HL-60 (cell line): ENCODE results near the gene RORC.

Experiments used
- DNase-seq, 2 experiments: peaks; one replicate each; pipeline ENCODE4 v3.0.0-alpha.2; 2010 to 2020; ENCODE audit warnings: low read depth in 1 of 2, low spot score in 1 of 2
- H3K27ac ChIP-seq: fragments of 250-450 bp; sonication (Bioruptor Pico); replicated peaks from 2 replicates; pipeline ENCODE4 v1.5.1; 2020; ENCODE audit warnings: mild to moderate bottlenecking, moderate library complexity
- H3K27me3 ChIP-seq: fragments of 250-450 bp; sonication (Bioruptor Pico); 2 replicates; pipeline ENCODE4 v1.5.1; 2021; ENCODE audit warnings: mild to moderate bottlenecking, moderate library complexity; ENCODE audit not compliant: insufficient read depth, poor library complexity, severe bottlenecking
- H3K4me3 ChIP-seq: replicated peaks from 2 replicates; pipeline ENCODE4 v1.5.1; 2011; ENCODE audit warnings: mild to moderate bottlenecking, control low read depth, low read length; ENCODE audit not compliant: insufficient read depth
- GABPA ChIP-seq: IDR thresholded peaks from 2 replicates; pipeline ENCODE4 v1.6.1; 2012; ENCODE audit warnings: low read depth
- POLR2AphosphoS5 ChIP-seq: IDR thresholded peaks from 2 replicates; pipeline ENCODE4 v1.6.1; 2012; ENCODE audit warnings: low read depth
- SPI1 ChIP-seq: IDR thresholded peaks from 2 replicates; pipeline ENCODE4 v1.6.1; 2012; ENCODE audit warnings: low read depth, mild to moderate bottlenecking, borderline replicate concordance
- TF ChIP-seq, protein P1 (sequence below): IDR thresholded peaks from 2 replicates; pipeline ENCODE4 v1.6.1; 2012; ENCODE audit warnings: low read depth; ENCODE audit not compliant: insufficient replicate concordance
- TF ChIP-seq, protein P2 (sequence below): IDR thresholded peaks from one replicate; pipeline ENCODE4 v1.5.1; 2011; ENCODE audit warnings: low read length, control low read depth, inconsistent platforms; ENCODE audit not compliant: insufficient read depth

The RORC gene

DNA sequence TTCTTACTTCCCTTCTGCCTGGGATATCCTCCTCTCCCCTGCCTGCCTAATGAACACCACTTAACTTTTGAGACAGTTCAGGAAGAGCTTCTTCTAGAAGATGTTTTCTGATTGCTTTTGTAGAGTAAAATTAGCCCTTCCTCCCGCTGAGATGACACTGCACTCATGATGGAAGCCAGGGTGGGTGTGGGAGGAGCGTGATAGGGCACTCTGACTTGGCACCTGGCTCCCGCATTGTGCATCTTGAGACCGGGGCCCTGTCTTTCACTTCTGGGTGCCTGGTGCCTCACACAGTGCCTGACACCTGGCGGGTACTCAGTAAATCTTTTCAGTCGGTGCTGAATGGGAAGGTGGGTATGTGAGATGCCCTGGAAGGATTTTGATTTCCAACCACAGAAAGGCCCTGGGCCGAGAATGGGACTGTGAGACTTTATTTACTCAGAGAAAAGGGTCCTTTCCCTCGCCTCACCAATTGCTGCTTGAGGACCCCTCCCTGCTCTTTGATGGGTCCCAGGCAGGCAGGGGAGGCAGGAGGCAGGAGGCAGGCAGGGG lies 15.2 kb upstream of the RORC start:
- H3K27me3 ChIP-seq, result peaks cover 10% of the 10 kb centered on the region
- DNase-seq, result no peak
- no peak overlapping the region for H3K27ac ChIP-seq
- H3K4me3 ChIP-seq, result no peak overlapping the region
- TF ChIP-seq POLR2AphosphoS5 (no peak), GABPA (no peak), SPI1 (no peak)
- TF ChIP-seq, protein P1, sequence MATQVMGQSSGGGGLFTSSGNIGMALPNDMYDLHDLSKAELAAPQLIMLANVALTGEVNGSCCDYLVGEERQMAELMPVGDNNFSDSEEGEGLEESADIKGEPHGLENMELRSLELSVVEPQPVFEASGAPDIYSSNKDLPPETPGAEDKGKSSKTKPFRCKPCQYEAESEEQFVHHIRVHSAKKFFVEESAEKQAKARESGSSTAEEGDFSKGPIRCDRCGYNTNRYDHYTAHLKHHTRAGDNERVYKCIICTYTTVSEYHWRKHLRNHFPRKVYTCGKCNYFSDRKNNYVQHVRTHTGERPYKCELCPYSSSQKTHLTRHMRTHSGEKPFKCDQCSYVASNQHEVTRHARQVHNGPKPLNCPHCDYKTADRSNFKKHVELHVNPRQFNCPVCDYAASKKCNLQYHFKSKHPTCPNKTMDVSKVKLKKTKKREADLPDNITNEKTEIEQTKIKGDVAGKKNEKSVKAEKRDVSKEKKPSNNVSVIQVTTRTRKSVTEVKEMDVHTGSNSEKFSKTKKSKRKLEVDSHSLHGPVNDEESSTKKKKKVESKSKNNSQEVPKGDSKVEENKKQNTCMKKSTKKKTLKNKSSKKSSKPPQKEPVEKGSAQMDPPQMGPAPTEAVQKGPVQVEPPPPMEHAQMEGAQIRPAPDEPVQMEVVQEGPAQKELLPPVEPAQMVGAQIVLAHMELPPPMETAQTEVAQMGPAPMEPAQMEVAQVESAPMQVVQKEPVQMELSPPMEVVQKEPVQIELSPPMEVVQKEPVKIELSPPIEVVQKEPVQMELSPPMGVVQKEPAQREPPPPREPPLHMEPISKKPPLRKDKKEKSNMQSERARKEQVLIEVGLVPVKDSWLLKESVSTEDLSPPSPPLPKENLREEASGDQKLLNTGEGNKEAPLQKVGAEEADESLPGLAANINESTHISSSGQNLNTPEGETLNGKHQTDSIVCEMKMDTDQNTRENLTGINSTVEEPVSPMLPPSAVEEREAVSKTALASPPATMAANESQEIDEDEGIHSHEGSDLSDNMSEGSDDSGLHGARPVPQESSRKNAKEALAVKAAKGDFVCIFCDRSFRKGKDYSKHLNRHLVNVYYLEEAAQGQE, result no peak
- TF ChIP-seq, protein P2, sequence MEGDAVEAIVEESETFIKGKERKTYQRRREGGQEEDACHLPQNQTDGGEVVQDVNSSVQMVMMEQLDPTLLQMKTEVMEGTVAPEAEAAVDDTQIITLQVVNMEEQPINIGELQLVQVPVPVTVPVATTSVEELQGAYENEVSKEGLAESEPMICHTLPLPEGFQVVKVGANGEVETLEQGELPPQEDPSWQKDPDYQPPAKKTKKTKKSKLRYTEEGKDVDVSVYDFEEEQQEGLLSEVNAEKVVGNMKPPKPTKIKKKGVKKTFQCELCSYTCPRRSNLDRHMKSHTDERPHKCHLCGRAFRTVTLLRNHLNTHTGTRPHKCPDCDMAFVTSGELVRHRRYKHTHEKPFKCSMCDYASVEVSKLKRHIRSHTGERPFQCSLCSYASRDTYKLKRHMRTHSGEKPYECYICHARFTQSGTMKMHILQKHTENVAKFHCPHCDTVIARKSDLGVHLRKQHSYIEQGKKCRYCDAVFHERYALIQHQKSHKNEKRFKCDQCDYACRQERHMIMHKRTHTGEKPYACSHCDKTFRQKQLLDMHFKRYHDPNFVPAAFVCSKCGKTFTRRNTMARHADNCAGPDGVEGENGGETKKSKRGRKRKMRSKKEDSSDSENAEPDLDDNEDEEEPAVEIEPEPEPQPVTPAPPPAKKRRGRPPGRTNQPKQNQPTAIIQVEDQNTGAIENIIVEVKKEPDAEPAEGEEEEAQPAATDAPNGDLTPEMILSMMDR, result no peak

DNA sequence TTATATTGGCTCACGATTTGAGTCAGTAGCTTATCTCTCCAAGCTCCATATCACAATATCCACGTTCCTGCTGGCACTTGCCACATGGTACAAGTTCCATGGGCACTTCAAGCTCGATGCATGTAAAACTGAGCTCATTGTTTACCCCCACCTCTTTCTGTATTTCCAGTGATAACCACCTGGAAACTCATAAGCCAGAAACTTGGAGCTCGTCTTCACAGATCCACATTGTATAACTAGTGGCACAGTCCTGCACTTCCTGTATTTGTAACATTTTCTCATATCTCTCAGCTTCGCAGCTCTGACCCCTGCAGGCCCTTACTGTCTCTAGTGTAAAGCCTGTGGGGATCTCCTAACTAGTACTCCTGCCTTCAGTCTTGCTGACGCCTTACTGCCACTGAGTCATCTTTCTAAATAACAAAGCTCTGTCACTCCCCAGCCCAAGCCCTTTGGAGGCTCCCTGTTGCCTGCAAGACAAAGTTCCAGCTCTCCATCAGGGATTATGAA lies 14.5 kb upstream of the RORC start:
- Histone ChIP-seq H3K4me3 (no peak overlapping the region), H3K27ac (no peak overlapping the region), H3K27me3 (peaks cover 10% of the 10 kb centered on the region)
- TF ChIP-seq, protein P2, result no peak
- TF ChIP-seq, protein P1, result no peak
- TF ChIP-seq POLR2AphosphoS5 (no peak), SPI1 (peak; percentile 83)
- no peak for DNase-seq

DNA sequence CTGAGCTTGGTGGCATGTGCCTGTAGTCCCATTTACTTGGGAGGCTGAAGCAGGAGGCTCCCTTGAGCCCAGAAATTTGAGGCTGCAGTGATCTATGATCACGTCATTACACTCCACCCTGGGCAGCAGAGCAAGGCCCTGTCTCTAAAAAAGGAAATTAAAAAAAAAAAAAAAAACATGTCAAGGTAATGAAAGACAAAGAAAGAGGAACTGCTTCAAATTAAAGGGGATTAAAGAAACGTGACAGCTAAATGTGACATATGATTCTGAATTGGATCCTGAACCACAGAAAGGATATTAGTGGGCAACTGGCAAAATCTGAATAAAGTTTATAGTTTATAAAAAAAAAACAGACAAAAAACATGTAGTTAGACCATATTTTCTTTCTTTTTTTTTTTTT lies 11.8 kb upstream of the RORC start:
- Histone ChIP-seq H3K27ac (no peak overlapping the region), H3K4me3 (no peak overlapping the region), H3K27me3 (peaks cover 27% of the 10 kb centered on the region)
- no peak for DNase-seq
- no peak for TF ChIP-seq GABPA
- TF ChIP-seq, protein P1, result no peak
- TF ChIP-seq, protein P2, result no peak
- TF ChIP-seq SPI1, result peak; percentile 68
- no peak for TF ChIP-seq POLR2AphosphoS5
